ENCODE measurements around the gene VEGFC. TPM values are rescaled to one million over a fixed set of nuclear protein-coding genes. Genes with fewer than 3 reads are reported as not detected.

VEGFC gene
- polyA plus RNA-seq, 1 donor (not counting 4 experiments of a cell fraction or from before 2014, with no cell fraction given), result 19.4 TPM

- Histone ChIP-seq H3K9me1 (ENCODE audit: control insufficient read depth, extremely low read depth, insufficient read depth, low read length) (no peaks in the 10 kb centered on the region), H3K4me1 (ENCODE audit: control insufficient read depth, extremely low read depth, insufficient read depth, low read length) (peaks cover 40% of the 10 kb centered on the region), H3K27ac (ENCODE audit: control insufficient read depth, insufficient read depth, low read length) (peak overlapping the region; percentile 67), H3K4me2 (ENCODE audit: control insufficient read depth, extremely low read depth, insufficient read depth, low read depth, low read length) (peak overlapping the region; percentile 88), H3K9ac (ENCODE audit: control insufficient read depth, extremely low read depth, insufficient read depth, low read length) (no peak overlapping the region), H3K79me2 (ENCODE audit: control insufficient read depth, insufficient read depth, low read length) (peaks cover 71% of the 10 kb centered on the region), H3K9me3 (ENCODE audit: control insufficient read depth, low read depth, low read length) (no peaks in the 10 kb centered on the region), H2AFZ (ENCODE audit: control insufficient read depth, low read length) (no peak overlapping the region), H3K36me3 (ENCODE audit: control insufficient read depth in 2 of 2, extremely low read depth in 1 of 2, insufficient read depth in 2 of 2, low read length in 2 of 2) (no peaks in the 10 kb centered on the region), H4K20me1 (ENCODE audit: control insufficient read depth, extremely low read depth, insufficient read depth, low read length) (no peaks in the 10 kb centered on the region), H3K4me3 (ENCODE audit: control insufficient read depth in 2 of 3, extremely low read depth in 1 of 3, insufficient read depth in 2 of 3, low read depth in 1 of 3, low read length in 3 of 3) (peak overlapping the region; percentile 77 to 83 (median 78)), H3K27me3 (ENCODE audit: control insufficient read depth, extremely low read depth, insufficient read depth, low read length) (no peaks in the 10 kb centered on the region)
- dilution Hi-C loops (cut with MboI; ENCODE audit: extremely low pct_ligation_motif_present, low sequenced_read_pairs), result no loop called here
- FAIRE-seq (peak; percentile 94), DNase-seq (ENCODE audit: low read depth, low spot score) (peak; percentile 53)
- TF ChIP-seq CTCF (optimal IDR thresholded peaks at IDR 0.05 in 1 of 3, IDR thresholded peaks at IDR 0.05 in 1 of 3, conservative IDR thresholded peaks at IDR 0.05 in 1 of 3; ENCODE audit: extremely low read depth in 1 of 3, insufficient read depth in 2 of 3, low read length in 3 of 3) (peak; percentile 39 to 71 (median 58)), EZH2 (IDR thresholded peaks at IDR 0.05; ENCODE audit: low read length) (no peak)
These were observed 2.8 kb downstream of the VEGFC start for GRCh38 chr4:176789955-176790354.

- dilution Hi-C loops (cut with MboI; ENCODE audit: extremely low pct_ligation_motif_present, low sequenced_read_pairs), result no loop called here
- Histone ChIP-seq H3K36me3 (ENCODE audit: control insufficient read depth in 2 of 2, extremely low read depth in 1 of 2, insufficient read depth in 2 of 2, low read length in 2 of 2) (no peaks in the 10 kb centered on the region), H3K9me1 (ENCODE audit: control insufficient read depth, extremely low read depth, insufficient read depth, low read length) (no peaks in the 10 kb centered on the region), H3K27ac (ENCODE audit: control insufficient read depth, insufficient read depth, low read length) (no peak overlapping the region), H4K20me1 (ENCODE audit: control insufficient read depth, extremely low read depth, insufficient read depth, low read length) (no peaks in the 10 kb centered on the region), H3K27me3 (ENCODE audit: control insufficient read depth, extremely low read depth, insufficient read depth, low read length) (no peaks in the 10 kb centered on the region), H2AFZ (ENCODE audit: control insufficient read depth, low read length) (no peak overlapping the region), H3K4me1 (ENCODE audit: control insufficient read depth, extremely low read depth, insufficient read depth, low read length) (peaks cover 31% of the 10 kb centered on the region), H3K9ac (ENCODE audit: control insufficient read depth, extremely low read depth, insufficient read depth, low read length) (no peak overlapping the region), H3K9me3 (ENCODE audit: control insufficient read depth, low read depth, low read length) (no peaks in the 10 kb centered on the region), H3K4me2 (ENCODE audit: control insufficient read depth, extremely low read depth, insufficient read depth, low read depth, low read length) (peak overlapping the region; percentile 88), H3K4me3 (ENCODE audit: control insufficient read depth in 2 of 3, extremely low read depth in 1 of 3, insufficient read depth in 2 of 3, low read depth in 1 of 3, low read length in 3 of 3) (peak overlapping the region in 1 of 3 experiments; percentile 6), H3K79me2 (ENCODE audit: control insufficient read depth, insufficient read depth, low read length) (peaks cover 80% of the 10 kb centered on the region)
- no peak for TF ChIP-seq EZH2 (IDR thresholded peaks at IDR 0.05; ENCODE audit: low read length)
- no peak for TF ChIP-seq CTCF (optimal IDR thresholded peaks at IDR 0.05 in 1 of 3, IDR thresholded peaks at IDR 0.05 in 1 of 3, conservative IDR thresholded peaks at IDR 0.05 in 1 of 3; ENCODE audit: extremely low read depth in 1 of 3, insufficient read depth in 2 of 3, low read length in 3 of 3)
- FAIRE-seq, result no peak
- DNase-seq (ENCODE audit: low read depth, low spot score), result no peak
These were observed 3.8 kb downstream of the VEGFC start for GRCh38 chr4:176788971-176789370.

Measured in keratinocyte (primary cell).